Body of pancreas (tissue), 4 donors: ENCODE measurements around the gene ARRB1. TPM values are rescaled to one million over a fixed set of nuclear protein-coding genes. Genes with fewer than 3 reads are reported as not detected.
"Not testable (repeated sequence)": the region's sequence is repeated elsewhere in the genome, so short reads cannot be mapped to it uniquely, and the experiment has no call there.

Experiments used
- ATAC-seq: fragments of 150-250 bp; one replicate; pipeline ENCODE4 v1.9.1; 2016
- DNase-seq, 4 donors: peaks; one replicate each; pipeline ENCODE4 v3.0.0-alpha.2; 2019
- H3K27ac ChIP-seq, 4 donors: fragments of 200-600 bp; sonication (generic); 1 replicate in 3 of 4; 2 replicates in 1 of 4; pipeline versions ENCODE4 v1.5.1 to v1.6.1; 2016 to 2019; ENCODE audit warnings: mild to moderate bottlenecking in 1 of 4, mixed read lengths in 1 of 4, moderate library complexity in 1 of 4
- H3K27me3 ChIP-seq, 2 donors: fragments of 200-600 bp; sonication (generic); one replicate each; pipeline ENCODE4 v1.6.0; 2016; ENCODE audit warnings: mild to moderate bottlenecking in 1 of 2
- H3K36me3 ChIP-seq, 2 donors: fragments of 200-600 bp; sonication (generic); replicated peaks in 1 of 2; 2 replicates each; pipeline ENCODE4 v1.5.1; 2016; ENCODE audit warnings: low read depth in 2 of 2; ENCODE audit not compliant: insufficient read depth in 1 of 2
- H3K4me1 ChIP-seq: fragments of 200-600 bp; sonication (generic); one replicate; pipeline ENCODE4 v1.6.0; 2016
- H3K4me3 ChIP-seq, 2 donors: fragments of 200-600 bp; sonication (generic); 1 replicate in 1 of 2; 2 replicates in 1 of 2; pipeline ENCODE4 v1.5.1; 2016 to 2019
- H3K9me3 ChIP-seq, 3 donors: fragments of 200-600 bp; sonication (generic); 1 replicate in 2 of 3; 2 replicates in 1 of 3; pipeline ENCODE4 v1.5.1; 2016
- POLR2A ChIP-seq, 3 donors: fragments of 450-650 bp; IDR thresholded peaks; one replicate each; pipeline ENCODE4 v1.6.1; 2016; ENCODE audit warnings: antibody characterized with exemption in 3 of 3, mild to moderate bottlenecking in 2 of 3
- WGBS, 2 donors: methylation state at CpG; one replicate each; pipeline ENCODE4 v1.1.5; 2017; 5-methylcytosine and 5-hydroxymethylcytosine counted together
- intact Hi-C: fragments of 100-400 bp; cut with DNase I; formaldehyde crosslinking; loops from one replicate; pipeline ENCODE4 v1.15.1; 2023
- total RNA-seq, 2 donors: library from RNA; depleted of rRNA; stranded (reverse); fragments of >200 nt; gene quantifications; one replicate each; pipeline ENCODE4 v1.1.0, GENCODE V29; 2016
- TF ChIP-seq, protein P1 (sequence below), 7 experiments: fragments of 450-650 bp in 4 of 7; fragments of 200-600 bp in 3 of 7; sonication (generic) in 3 of 7; IDR thresholded peaks; one replicate each; pipeline ENCODE4 v1.5.1; 2016 to 2019; ENCODE audit warnings: antibody characterized with exemption in 7 of 7

ARRB1 gene
- total RNA-seq, 2 donors from 2014 or later = 41.0 to 54.1 TPM

DNA sequence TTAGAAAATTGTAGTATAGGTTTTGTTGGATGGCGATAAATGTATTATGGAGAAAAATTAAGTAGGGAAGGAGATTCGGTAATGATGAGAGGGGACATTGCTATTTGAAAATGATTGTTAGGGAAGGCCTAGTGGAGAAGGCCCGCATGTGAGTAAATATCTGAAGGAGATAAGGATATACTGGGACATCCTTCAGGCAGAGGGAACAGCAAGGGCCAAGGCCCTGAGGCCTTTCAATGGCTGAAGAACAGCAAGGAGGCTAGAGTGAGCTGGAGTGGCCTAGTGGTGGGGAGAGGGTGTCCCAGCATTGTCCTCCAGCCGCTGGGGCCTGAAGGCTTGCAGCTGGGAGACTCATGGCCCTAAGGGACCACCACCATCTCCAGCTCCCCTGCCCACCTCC lies 23.2 kb upstream of the ARRB1 start:
- no peak overlapping the region for H3K27ac ChIP-seq

DNA sequence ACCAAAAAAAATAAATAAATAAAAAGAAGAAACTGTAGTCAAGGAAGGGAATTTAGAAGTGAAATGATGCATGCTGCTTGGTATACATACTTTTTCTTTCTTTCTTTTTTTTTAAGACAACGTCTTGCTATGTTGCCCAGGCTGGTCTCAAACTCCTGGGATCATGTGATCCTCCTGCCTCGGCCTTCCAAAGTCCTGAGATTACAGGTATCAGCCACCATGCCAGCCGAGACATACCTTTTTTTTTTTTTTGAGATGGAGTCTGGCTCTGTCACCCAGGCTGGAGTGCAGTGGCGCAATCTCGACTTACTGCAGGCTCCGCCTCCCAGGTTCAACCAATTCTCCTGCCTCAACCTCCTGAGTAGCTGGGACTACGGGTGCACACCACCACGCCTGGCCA lies 21.7 kb upstream of the ARRB1 start:
- ATAC-seq = no peak
- Histone ChIP-seq H3K36me3 (no peaks in the 10 kb centered on the region), H3K9me3 (no peaks in the 10 kb centered on the region), H3K27me3 (no peaks in the 10 kb centered on the region), H3K27ac (no peak overlapping the region), H3K4me1 (no peaks in the 10 kb centered on the region), H3K4me3 (no peak overlapping the region)
- TF ChIP-seq POLR2A (IDR thresholded peaks at IDR 0.05) = no peak
- TF ChIP-seq, protein P1, sequence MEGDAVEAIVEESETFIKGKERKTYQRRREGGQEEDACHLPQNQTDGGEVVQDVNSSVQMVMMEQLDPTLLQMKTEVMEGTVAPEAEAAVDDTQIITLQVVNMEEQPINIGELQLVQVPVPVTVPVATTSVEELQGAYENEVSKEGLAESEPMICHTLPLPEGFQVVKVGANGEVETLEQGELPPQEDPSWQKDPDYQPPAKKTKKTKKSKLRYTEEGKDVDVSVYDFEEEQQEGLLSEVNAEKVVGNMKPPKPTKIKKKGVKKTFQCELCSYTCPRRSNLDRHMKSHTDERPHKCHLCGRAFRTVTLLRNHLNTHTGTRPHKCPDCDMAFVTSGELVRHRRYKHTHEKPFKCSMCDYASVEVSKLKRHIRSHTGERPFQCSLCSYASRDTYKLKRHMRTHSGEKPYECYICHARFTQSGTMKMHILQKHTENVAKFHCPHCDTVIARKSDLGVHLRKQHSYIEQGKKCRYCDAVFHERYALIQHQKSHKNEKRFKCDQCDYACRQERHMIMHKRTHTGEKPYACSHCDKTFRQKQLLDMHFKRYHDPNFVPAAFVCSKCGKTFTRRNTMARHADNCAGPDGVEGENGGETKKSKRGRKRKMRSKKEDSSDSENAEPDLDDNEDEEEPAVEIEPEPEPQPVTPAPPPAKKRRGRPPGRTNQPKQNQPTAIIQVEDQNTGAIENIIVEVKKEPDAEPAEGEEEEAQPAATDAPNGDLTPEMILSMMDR (IDR thresholded peaks at IDR 0.05) = no peak
- intact Hi-C loops = no loop called here
- 71 to 96% methylated on average over 8 of the region's 8 CpGs for WGBS, 2 donors
- DNase-seq = no peak

More for the DNA sequence above, 23.2 kb upstream of the ARRB1 start:
- Histone ChIP-seq H3K36me3 (no peaks in the 10 kb centered on the region), H3K4me1 (no peaks in the 10 kb centered on the region), H3K9me3 (no peaks in the 10 kb centered on the region), H3K4me3 (no peak overlapping the region), H3K27me3 (no peaks in the 10 kb centered on the region)
- DNase-seq (no peak), ATAC-seq (no peak)
- intact Hi-C loops = no loop called here
- WGBS, 2 donors = 68 to 84% methylated on average over 4 of the region's 4 CpGs
- TF ChIP-seq POLR2A (IDR thresholded peaks at IDR 0.05) = no peak

DNA sequence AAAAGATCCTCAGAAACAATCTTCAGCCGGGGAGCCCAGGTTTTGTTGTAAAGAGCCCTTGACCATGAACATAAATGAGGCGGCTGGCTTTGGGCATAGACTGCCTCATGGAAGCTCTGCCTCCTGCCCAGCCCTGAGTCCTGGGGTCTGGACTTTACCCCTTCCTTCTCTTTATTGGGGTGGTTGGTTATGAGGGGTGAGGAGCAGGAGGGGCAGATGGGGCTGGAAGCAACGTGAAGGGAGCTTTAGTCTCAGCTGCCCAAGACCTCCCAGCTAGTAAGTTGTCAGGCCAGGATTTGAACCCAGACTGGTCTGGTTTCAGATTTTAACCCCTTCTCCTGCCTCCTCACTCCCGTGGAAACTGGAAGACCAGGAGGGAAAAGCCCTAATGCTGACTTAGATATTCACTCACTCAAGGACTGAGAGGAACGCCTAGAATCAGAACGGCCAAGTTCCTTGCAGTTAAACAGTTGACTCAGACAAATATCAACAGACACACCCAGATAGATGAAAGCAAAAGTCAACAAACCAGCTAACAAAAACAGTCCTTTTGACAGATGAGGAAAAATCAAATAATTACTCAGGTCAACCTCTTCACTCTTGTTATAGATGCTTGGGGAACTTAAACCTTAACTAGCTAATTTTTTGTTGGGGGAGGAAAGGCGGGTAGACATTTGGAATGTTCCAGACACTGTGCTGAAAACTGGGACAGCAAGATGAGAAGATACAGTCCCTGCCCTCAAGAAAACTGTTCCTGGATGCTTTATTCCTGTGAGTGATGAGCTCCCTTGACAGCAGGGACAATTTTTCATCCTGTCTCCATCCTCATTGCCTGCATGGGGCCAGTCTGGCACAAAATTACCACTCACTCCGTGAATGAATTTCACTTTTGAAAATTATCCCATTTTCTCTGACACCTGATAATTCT lies 20.8 kb upstream of the ARRB1 start:
- intact Hi-C loops = no loop called here
- H3K27ac ChIP-seq = no peak overlapping the region
- no peaks in the 10 kb centered on the region for H3K27me3 ChIP-seq
- no peak overlapping the region for H3K4me3 ChIP-seq
- no peaks in the 10 kb centered on the region for H3K4me1 ChIP-seq
- no peaks in the 10 kb centered on the region for H3K9me3 ChIP-seq
- TF ChIP-seq, protein P1 (IDR thresholded peaks at IDR 0.05) = no peak
- TF ChIP-seq POLR2A (IDR thresholded peaks at IDR 0.05) = no peak
- 50% methylated on average over 8 of the region's 8 CpGs for WGBS, 2 donors
- no peaks in the 10 kb centered on the region for H3K36me3 ChIP-seq
- DNase-seq = no peak
- ATAC-seq = no peak

DNA sequence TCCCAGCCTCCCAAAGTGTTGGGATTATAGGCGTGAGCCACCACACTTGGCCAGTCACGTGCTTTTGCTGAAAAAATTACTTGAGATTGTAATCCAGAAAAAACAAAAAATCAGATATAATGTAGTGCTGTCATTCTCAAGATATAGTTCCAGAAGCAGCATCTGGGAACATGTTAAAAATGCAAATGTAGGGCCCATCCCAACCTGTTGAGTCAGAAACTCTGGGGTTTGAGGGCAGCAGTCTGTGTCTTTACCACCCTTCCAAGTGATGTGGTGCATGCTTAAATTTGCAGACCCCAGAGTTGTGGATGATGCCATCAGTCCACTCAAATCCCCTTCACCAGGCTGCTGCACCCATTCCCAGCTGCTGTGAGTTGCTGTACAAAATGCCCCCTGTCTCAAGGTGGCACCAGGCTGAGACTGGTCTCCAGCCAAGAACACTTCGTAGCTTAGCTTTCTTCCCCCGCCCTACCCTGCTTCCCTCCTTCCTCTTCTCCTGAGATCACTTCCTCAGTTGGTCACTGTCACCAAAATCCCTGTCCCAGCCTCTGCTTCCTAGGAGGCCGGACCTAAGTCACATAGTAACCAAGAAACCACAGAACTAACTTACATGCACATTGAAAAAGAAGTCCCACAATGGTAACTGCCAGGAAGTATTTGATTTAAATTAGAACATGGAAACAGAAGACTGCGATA lies 18.2 kb upstream of the ARRB1 start:
- no peak for TF ChIP-seq POLR2A (IDR thresholded peaks at IDR 0.05)
- TF ChIP-seq, protein P1 (IDR thresholded peaks at IDR 0.05) = no peak
- Histone ChIP-seq H3K9me3 (no peaks in the 10 kb centered on the region), H3K4me1 (no peaks in the 10 kb centered on the region), H3K27me3 (no peaks in the 10 kb centered on the region), H3K27ac (no peak overlapping the region), H3K36me3 (no peaks in the 10 kb centered on the region), H3K4me3 (no peak overlapping the region)
- intact Hi-C loops = no loop called here
- ATAC-seq = no peak
- 73 to 83% methylated on average over 6 of the region's 6 CpGs for WGBS, 2 donors
- peak in 1 of 4 donors; percentile 48 for DNase-seq

DNA sequence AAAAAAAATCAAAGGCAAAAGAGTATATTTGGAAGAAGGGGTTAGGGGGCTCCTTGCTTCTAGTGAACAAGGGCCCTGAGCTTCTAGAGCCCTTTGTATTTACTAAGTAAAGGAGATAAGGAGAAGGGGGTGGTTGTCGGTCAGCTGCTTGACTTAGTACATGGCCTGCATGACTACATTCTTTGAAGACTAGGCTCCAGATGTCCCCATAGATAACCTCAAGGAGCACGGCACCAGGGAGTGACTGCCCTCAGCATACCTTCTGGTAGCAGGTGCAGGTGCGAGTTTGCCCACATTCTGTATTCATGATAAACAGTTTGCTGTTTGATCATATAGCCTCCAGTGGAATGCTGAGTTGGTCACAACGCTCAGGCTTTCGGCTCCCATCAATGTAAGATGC lies 15.4 kb upstream of the ARRB1 start:
- H3K27ac ChIP-seq, H3K27me3 ChIP-seq, H3K4me1 ChIP-seq, H3K4me3 ChIP-seq, ATAC-seq, DNase-seq, H3K9me3 ChIP-seq, H3K36me3 ChIP-seq, intact Hi-C loops: not testable (repeated sequence)
- WGBS, 2 donors = 72 to 82% methylated on average over 5 of the region's 5 CpGs
